GM19468 (cell line): Measurements from ENCODE around the gene FBXO7.

Source experiments
- ATAC-seq: cut with Tn5 transposase; IDR thresholded peaks from one replicate; pipeline ENCODE4 v1.9.1; 2021; ENCODE audit warnings: mild to moderate bottlenecking, moderate library complexity, moderate number of reproducible peaks; ENCODE audit not compliant: unreplicated experiment; ENCODE audit errors: extremely low read depth

FBXO7 gene

DNA sequence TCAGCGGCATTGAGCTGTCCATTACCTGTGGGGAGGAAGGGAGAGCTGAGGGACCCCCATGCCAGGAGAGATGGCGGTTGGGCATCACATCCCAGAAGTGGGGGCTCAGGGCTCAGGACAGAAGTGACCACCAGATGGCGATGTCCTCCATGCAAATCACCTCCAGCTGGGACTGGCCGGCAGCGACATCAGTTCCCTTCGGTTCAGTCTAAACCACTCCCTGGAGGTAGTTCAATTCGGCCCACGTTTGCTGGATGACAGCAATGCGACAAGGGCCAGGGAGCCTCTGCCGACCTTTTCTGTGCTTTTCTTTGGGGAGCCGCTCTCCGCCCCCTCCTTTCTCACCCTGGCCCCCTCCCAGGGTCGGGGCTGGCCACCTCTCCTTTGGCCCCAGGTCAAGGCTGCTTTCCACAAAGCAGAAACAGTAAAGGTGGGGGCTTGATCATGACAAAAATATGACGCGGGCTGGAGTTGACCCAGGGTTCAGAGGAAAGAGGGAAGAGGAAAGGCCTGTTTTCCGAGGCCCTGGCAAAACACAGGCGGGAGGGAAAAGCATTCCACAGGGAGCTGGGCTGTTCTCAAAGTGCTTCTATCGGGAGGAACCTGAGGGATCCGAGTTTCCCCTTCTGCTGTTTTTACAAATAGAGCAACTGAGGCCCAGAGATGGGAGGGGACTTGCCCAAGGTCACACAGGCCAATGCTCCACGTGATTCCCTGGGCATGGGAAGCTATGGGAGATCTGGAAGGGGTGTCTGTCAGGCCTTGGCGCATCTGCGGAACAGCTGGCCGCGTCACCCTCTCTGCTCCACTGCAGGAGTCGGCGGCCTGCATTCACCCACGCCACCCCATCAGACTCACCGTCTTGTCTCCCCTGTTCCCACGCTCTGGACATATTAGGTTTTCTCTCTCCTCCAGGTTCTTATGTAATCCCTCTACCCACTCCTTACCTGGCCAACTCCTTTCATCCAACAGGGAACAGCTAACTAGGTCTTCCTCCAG lies 54.7 kb downstream of the FBXO7 start:
- no peak for ATAC-seq

DNA sequence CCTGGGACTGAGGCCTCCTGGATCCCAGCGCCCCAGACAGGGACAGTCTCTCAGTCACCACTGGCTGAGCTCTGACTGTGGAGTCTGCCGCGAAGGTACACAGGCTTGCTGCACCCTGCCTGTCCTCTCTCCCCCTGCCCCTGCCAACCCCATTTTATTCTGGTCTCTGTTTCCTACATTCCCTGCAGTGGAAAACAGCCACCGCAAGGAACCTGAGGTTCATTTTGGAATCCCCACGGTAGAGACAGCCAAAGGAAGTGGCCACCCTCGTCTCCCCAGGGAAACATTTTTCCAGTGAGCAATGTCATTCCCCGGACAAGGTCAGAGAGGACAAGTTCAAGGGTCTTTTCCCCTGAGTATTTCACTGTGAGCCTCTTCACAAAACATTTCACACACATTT lies 56.6 kb downstream of the FBXO7 start:
- no peak for ATAC-seq

- ATAC-seq: no peak
These were observed 57.6 kb downstream of the FBXO7 start for GRCh38 chr22:32531931-32532819.

DNA sequence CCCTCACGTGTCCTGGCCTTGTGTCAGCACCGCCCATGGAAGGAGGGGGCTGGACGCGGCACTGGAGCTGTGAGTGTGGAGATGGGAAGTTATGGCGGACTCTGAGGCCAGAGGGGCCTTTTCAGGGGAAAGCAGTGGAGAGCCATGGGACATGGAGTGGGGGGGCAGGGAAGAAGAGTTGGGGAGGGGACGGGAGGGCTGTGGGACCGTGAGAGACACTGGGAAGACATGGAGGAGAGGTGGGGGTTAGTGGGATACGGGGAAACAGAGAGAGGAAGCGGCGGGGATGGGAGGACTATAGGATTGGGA lies 58.2 kb downstream of the FBXO7 start:
- ATAC-seq: no peak

GRCh38 chr22:32533265-32534111 lies 58.9 kb downstream of the FBXO7 start:
- ATAC-seq: no peak

DNA sequence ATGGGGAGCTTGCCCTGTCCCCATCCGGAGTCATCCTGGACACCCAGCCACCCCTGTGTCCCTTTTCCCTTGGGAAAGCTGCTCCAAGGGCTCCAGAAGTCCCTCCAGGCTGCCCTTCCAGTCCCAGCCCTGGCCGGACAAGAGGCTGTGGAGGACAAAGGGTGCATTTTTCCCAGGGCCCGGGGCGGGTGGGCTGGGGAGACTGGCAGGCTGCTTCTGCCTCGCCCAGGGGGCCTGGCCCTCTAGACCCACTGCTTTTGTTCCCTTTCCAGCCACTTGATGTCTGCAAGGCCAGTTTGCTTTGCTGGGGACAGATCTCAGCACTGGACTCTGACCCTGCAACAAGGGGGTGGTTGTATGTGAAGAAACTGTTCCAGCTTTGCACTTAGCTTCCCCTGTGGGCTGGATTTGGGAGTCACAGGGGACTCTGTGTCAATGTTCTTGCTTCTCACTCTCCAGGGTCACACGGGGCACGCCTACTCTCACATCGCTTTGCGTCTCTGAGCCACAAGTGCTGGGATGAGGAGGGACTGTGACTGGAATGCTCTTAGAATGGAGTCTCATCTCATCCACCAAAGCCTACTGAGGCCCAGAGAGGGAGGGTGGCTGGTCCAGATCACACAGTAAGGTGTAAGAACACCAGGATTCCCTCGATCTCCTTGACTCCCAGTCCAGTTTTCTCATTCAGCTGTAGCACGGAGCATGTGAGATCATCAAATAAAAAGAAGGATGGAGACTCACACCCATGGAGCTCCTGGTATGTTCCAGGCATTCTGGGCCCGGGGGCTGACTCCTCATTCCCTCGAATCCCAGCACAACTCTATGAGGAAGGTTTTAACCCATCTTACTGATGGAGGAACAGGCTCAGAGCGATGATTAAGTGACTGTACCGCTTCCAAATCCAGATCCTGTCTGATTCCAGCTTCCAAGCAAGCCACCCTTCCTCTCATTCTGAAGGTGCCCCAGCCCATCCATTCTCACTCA lies 59.9 kb downstream of the FBXO7 start:
- no peak for ATAC-seq

- ATAC-seq: no peak
These were observed 61.0 kb downstream of the FBXO7 start for GRCh38 chr22:32535531-32536190.

DNA sequence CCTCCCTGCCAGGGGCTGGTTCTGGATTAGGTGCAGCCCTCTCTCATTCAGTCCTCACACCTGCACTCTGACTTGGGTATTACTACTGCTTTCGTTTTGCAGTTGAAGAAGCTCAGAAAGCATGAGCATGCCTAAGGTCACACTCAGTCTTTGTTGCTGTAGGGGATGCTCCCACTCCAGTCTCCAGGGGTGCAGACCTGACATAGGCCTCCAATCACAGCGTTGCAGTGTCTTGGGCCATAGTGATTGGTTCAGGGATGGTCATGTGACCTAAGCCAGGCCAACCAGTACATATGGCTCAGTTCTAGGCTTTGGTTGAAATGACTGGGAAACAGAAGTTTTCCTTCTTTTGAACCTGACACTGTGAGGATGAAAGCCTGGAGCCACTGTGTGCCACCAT lies 61.7 kb downstream of the FBXO7 start:
- no peak for ATAC-seq

DNA sequence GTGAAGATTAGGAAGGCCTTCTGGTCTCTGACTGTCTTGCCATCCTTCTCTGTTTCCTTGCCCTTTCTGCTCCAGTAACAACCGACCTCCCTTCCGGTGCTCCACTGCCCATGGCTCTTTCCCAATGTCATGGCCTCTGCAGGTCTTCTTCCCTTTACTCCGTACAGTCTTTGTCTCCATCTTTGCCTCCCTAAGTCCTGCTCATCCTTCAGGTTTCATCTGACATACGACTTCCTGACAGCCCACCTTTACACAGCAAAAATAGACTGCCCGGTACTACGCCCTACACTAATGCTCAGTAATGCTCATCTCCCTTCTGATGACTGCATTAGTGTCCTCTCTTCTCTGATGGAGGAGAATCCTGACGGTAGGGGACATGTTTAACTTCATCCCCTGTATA lies 63.9 kb downstream of the FBXO7 start:
- no peak for ATAC-seq

DNA sequence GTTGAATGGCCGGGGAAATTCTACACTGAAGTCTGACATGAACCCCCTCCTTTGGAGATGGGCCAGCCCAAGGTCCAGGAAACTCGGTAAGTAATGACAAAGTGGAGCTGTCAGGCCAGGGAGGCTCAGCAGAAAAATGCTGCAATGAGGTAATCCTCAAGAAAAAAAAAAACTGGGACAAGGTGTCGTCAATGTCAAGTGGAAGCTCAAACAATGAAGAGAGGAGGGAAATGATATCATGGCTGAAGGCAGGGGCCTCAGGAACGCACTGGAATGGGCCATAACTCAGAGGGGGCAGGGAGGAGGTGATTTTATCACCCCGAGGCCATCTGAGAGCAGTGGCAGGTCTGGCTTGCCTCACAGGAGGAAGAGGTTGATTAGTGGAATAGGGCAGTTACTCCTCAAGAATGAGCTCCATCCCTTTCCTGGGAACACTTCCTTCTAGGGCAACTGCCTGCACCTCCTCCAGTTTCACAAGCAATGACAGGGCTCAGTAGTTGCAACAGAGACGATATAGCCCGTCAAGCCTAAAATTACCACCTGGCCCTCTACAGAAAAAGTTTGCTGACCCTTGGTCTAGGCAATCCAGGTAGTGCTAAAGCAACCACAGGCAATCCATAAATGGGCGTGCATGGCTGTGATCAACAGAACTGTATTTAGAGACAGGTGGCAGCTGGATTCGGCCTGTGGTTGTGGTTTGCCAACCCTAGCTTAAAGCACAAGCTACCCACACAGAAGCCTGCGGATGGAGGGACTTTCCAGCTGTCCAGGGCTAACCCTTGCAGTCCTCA lies 65.2 kb downstream of the FBXO7 start:
- no peak for ATAC-seq

DNA sequence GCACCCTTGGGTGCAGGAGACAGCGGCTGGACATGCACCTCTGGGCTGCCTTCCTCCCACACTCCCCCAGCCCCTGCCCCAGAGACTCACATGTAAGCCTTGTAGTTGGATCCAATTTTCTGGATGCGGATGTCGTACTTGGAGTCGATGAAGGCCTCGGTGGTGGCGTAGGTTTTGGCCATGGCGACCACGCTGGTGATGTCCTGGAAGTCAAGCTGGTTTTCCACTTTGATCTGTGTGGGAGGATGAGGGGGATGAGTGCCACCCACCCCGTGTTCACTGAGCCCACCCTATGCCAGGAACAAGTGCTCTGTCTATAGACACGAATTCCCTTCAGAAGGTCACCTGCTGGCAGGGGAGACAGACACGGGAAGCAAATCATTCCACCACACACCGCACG lies 66.9 kb downstream of the FBXO7 start:
- ATAC-seq: no peak

- ATAC-seq: no peak
These were observed 67.6 kb downstream of the FBXO7 start for GRCh38 chr22:32542066-32542676.

DNA sequence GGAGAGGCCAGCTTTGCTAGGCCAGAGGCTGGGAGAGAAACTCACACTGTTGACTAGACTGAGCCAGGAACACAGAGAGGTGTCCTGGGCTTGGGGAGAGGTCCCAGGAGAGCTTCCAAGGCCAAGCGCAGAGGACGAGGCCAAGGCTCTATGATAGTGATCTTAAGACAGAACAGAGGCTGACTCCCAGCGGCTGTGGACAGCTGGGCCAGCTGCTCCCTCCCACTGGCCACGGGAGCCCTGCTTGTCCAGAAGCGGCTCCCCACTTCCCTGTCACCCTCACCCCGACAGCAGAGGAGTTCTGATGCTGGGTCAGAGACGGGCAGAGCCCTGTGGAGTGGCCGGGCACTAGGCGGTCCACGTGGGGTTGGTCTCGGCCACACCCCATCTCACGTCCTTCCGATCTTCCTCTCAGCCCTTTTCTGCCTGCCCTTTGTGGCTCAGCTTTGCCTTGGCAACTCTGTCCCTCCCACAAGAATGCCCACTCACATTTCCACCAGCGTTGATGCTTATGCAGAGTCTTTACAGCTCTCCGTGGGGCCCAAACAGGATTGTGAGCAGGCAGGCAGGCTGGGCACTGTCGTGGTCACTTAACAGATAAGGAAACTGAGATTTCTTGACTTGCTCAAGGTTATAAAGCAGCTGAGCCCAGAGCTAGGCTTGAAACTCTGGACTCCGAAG lies 68.2 kb downstream of the FBXO7 start:
- ATAC-seq: no peak

DNA sequence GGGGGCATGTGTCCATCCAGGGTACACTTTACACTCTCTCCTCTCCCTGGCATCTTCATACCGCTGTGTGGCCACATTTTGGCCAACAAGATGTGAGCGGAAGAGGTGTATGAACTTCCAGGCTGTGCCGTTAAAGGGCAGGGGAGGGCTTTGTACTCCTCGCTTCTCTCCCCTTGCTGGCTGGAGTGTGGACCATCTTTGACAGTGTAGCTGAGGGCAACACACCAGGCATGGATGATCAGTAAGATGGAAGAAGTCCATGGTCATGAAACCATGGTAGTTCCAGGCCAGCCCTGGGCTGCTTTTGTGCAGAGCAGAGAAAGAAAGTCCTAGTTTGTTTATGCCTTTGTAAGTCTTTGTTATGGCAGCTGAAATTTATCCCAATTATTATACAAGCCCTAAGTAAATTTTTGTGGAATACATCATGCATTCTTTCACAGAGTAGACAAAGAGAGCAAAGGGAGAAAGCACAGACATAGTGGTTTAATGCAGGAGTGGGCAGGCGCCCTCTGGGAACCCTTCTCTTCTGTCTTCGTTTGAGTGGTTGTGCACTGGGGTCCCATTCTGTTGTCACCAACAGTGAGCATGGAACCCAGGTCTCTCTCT lies 70.4 kb downstream of the FBXO7 start:
- ATAC-seq: no peak

DNA sequence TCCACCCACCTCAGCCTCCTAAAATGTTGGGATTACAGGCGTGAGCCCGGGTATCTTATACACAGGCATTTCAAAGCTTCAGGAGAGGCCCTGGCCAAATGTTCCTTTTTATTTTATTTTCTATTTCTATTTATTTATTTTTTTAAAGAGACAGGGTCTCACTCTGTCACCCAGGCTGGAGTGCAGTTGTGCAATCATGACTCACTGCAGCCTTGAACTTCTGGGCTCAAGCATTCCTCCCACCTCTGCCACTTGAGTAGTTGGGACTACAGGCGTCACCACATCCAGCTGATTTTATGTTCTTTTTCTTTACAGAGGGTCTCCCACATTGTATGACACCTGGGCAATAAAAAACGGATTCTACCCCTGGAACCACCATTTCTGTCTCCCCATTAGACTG lies 71.2 kb downstream of the FBXO7 start:
- ATAC-seq: no peak

GRCh38 chr22:32546496-32546895 lies 71.9 kb downstream of the FBXO7 start:
- ATAC-seq: no peak

- ATAC-seq: no peak
These were observed 72.3 kb downstream of the FBXO7 start for GRCh38 chr22:32546935-32547334.
